Endothelial cell of hepatic sinusoid (primary cell): ENCODE measurements around the gene TST.

Source experiments
- in situ Hi-C: cut with HindIII; loops from 2 replicates; pipeline ENCODE4 v1.10.0; 2017; ENCODE audit warnings: low sequenced_read_pairs

TST gene

DNA sequence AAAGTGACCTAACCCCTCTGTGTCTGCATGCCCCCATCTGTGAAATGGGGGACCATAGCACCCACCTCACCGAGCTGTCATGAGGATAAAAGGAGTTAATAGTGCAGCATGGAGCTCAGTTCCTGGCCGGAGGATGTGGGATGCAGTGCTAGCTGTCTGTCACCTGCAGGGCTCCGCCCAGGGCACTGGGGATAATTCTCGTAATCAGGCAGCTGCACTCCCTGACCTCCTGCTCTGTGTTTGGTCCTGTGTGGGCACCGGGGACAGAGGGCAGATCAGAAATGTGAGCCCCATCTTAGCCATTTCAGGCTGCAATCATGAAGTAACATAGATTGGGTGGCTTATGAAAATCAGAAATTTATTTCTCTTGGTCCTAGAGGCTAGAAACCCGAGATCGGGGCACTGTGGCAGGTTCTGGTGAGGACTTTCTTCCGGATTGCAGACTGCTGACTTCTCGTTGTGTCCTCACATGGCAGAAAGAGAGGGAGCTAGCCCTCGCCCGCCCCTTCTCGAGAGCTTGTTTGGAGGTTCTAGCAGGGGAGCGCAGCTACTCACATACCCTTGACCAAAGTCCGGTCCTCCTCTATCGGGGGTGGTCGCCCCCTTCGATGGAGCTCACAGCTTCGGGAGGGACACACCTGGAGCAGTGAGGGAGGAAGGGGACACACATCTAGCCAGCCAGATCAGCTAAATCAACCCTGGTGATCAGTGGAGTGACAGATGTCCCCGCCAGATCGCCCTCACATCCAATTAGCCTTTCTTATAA, 35.5 kb upstream of the TST start:
- in situ Hi-C loops: loop anchor here (10.0 kb wide), 6 partner anchors 100 to 390 kb away; partner anchors contain the start of genes C1QTNF6, IFT27 and SSTR3

DNA sequence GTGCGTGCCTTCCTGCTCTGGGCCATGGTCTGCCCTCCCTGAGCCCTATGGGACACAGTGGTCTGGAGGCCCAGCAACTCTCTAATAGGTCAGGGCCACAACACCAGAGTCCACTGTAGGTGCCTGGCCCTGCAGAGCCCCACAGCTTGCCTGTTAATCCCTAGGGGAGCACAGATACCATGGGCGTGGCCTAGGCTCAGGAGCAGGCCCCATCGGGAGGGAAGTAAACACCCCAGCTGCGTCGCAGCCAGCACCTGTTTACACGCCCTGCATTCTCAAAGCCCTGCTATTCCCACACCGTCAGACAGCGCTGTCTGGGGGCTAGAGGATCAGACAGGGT, 34.8 kb upstream of the TST start:
- in situ Hi-C loops: loop anchor here (10.0 kb wide), 6 partner anchors 101 to 391 kb away; partner anchors contain the start of genes C1QTNF6, IFT27 and SSTR3

DNA sequence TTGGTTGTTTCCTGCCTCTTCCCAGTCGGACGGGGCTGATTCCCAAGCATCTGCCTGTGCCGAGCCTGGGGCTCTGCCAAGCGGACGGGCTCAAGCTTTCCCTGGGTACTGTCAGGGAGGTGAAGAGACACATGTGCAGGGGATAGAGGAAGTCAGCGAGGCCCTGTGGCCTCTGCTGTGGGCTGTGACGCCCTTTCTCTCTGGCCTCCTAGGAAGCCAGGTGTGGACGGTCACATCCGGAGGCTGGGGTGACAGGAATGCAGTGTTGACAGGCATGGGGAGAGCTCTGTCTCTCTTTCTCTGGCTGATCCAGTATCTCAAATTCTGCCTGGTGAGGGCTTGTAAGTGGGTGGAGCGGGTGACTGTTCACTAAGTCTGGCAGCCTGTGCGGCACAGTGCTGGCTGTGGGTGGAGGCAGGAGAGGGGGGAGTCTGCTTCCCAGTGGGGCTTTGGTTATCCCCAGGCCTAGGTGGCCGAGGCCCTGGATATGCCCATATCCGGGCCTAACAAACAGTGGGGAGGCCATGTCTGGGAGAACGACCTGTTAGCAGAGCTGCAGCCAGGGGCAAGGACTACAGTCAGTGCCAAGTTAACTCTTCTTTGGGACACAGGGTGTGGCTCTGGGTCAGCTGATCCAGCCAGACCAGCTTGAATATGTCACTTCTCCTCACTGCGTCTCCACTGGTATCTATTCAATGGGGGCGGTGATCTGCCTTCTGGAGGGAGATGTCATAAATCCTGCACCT, 34.2 kb upstream of the TST start:
- in situ Hi-C loops: loop anchor here (10.0 kb wide), 6 partner anchors 101 to 391 kb away; partner anchors contain the start of genes C1QTNF6, IFT27 and SSTR3

DNA sequence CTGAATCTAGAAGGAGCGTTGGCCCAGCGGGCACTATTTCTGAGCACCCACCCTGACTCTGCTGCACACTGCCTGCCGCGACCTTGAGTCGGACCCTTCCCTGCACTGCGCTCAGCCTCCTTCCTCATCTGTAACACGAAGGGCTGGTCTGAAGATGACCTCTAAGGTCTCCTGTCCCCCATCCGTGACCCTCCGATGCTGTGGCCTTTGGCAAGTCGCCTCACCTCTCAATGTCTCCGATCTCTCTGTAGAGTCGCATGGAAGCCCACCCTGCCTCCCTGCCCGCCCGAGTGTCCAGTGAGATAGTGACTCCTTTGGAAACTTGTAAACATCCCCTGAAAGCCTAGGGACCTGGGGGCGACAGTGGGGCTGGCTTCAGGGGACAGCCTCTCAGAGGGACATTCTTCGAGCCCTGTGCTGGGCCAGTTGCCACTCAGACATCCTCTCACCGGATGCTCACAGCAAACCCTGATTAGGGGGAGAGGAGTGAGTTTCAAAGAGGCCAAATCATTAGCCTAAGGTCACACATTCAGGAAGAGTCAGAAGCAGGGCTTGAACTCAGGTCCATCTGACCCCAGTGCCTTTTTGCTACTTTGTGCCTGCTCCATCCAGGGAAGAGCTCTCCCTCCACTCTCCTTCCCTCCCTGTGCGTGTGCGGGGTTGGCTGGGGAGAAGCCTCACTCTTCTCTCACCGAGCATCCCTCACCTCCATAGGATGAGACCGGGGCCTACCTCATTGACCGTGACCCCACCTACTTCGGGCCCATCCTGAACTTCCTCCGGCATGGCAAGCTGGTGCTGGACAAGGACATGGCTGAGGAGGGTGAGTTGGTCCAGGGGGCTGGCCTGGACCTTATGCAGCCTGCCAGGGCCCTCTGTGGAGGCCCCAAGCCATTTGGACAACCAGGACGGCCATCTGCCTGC, 33.4 kb upstream of the TST start:
- in situ Hi-C loops: loop anchor here (10.0 kb wide), 6 partner anchors 102 to 392 kb away; partner anchors contain the start of genes C1QTNF6, IFT27 and SSTR3

DNA sequence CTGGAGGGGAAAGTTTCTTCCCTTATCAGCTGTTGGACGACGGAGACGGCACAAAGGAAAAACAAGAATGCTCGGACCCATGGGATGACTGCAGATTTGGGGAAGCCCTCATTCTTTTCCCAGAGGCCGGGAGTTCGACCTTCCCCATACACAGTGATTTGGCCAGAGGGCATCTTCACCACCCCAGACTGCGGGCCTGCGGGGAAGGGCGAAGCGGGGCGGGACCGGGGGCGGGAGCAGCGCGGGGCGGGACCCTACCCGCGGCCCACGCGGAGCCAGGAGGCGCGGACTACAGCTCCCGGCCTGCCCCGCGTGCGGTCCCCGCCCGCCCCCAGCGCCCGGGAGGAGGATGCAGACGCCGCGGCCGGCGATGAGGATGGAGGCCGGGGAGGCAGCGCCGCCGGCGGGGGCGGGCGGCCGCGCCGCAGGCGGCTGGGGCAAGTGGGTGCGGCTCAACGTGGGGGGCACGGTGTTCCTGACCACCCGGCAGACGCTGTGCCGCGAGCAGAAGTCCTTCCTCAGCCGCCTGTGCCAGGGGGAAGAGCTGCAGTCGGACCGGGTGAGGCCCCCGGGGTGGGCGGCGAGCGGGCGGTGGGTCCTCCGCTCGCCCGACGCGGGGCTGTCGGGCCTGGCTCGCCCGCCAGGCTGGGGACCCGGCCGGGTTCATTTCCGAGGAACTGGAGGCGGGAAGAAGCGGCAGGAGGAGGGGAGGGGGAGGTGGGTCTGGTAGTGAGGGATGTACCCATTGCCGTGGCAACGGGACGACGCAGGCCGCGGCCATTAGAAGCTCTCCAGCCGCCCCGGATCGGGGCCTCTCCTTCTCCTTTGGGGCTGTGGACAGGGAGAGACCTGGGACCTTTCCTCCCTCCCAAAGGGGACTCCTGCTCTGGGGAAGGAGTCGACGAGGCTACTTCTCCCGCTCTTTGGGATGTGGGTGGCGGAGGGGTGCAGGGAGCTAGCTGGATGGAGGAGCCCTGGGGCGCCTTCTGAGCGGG, 32.4 kb upstream of the TST start, which contains the start of gene KCTD17:
KCTD17 (plus strand) TSS at position 352 of the 995 bp plus-strand sequence; CDS start at position 371, 19 bp downstream.
- in situ Hi-C loops: loop anchor here (10.0 kb wide), 6 partner anchors 103 to 393 kb away; partner anchors contain the start of genes C1QTNF6, IFT27 and SSTR3

DNA sequence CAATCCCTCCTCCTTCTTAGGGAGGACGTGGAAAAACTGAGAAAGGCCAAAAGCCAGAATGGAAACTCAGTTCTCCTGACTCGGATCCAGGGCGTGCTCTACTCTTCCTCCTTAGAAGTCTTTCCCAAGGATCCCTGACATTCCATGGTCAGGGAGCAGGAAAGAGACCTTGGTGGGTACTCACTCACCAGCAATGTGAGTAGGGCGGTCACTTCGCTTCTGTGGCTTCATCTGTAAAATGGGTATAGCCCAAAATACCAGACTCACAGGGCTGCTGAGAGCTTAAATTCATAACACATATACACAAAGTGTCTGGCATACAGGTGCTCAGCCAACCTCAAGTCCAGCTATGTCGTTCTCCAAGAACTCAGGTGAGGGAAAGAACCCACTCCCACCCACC, 31.7 kb upstream of the TST start:
- in situ Hi-C loops: loop anchor here (10.0 kb wide), 6 partner anchors 104 to 394 kb away; partner anchors contain the start of genes C1QTNF6, IFT27 and SSTR3

DNA sequence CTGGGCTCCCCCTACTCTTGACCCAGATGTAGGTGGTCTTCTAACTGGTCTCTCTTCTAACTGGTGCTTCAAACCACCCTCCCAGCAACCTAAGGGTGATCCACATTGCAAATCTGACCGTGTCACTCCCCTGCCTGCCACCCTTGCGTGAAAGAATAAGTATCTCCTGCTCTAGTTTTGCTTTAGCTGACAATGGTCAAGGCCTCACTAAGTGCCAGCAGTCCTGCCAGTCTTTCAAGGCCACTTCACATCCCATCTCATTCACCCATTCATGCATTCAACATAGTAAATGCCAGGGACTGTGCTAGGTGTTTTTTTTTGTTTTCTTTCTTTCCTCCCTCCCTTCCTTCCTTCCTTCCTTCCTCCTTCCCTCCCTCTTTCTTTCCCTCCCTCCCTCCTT, 30.0 kb upstream of the TST start:
- in situ Hi-C loops: no loop called here

DNA sequence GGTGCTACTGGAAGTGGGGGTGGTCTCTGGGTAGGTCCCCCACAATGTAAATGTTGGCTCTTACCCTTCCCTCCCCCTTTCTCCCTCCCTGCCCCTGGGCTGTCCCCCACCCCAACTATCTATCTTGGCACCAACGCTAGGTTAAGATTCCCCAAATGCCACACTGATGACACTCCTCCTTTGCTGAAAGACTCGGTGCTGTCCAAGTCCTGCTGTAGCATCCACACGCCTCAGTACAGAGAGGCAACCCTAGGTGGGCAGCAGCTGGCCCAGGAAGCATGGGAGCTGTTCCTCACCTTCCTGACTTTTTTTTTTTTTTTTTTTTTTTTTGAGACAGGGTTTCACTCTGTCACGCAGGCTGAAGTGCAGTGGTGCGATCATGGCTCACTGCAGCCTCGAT, 28.9 kb upstream of the TST start:
- in situ Hi-C loops: no loop called here

DNA sequence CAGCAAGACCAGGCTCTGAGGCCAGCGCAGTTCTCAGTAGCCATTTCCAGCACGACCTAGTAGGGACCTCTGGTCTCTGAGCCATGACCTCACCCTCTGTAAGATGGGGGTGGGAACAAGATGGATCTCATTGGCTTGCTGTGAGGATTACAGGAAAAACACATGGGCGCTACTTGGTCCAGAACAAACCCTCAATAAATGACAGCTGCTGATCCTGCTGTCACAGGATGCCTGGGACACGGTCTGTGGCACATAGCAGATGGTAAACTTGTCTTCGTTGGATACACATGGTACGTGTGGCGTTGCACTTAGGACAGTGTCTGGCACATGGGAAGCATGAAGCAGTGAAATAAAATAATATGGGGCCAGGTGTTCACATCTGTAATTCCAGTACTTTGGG, 27.8 kb upstream of the TST start:
- in situ Hi-C loops: no loop called here

DNA sequence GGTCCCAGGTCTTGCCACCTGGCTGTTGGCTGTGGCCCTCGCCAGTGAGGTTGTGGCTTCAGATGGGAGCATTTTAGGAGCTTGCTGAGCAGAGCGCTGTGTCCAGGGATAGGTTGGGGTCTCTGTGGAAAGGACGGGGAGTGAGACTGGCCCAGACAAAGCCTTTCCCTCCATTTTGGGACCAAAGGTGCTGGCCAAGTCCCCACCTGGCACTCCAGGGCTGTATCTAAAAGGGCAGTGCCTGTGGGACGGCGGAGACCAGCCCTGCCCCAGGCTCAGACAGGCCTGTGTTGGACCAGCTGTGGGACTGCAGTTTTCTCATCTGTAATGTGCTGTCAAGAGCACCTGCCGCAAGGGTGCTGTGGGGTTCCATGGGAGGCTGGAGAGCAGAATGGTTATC, 27.3 kb upstream of the TST start:
- in situ Hi-C loops: no loop called here

DNA sequence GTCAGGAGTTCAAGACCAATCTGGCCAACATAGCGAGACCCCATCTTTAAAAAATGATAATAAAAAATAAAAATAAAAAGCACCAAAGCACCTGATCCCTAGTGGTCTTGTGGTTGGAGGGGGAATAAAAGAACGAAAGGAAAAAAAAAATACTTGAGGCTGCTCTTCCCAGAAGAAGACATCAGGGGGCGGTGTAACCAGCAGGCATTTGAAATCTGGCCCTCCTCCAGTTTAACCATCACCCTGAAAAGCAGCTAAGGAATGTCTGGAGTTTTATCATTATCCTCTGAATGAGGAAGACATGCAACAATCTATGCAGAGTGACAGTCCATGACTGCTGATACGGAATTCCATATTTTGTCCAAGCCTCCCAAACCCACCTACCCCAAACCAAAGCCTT, 26.7 kb upstream of the TST start:
- in situ Hi-C loops: no loop called here

DNA sequence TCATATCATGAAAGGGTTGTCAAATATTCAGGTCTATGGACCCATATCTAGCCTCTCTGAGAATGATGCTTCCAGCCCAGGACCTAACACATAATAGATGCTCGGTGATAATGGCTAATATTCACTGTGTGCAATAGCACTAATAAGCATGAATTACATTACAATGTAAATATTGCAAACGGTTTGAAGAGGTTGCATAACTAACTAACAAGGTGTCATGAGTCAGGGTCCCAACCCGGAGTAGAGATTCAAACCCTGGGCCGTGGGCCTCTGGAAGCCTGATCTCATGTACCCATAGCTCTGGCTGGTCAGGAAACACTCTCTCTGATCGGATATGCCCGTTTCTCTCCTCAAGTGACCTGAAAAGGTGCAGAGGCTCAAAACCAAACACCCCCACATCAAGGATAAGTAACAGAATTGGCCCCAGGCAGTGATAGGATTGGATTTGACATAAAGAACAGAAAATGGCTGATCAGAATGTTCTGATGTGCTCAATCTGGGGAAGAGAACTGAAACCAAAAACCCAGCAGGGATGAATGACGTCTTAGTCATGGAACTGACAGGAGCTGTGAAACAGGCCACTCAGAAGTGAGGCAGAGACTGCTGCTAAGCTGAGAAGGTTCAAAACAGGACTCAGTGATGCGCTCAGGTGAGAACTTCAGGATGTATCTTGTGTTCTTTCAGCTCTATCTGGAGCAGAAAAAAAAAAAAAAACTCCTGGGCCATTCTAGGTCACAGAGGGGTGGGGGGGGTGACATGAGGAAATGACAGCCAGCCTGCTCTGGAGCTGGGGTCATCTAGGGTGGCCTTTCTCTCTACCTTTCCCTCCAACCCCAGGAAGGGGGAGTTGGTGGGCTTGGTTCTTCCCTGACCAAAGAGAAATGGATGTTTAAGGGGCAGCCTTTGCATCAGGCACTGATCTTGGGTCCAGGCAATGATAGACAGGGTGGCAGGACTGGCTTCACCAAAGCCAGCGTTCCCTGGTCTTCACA, 25.7 kb upstream of the TST start:
- in situ Hi-C loops: no loop called here

DNA sequence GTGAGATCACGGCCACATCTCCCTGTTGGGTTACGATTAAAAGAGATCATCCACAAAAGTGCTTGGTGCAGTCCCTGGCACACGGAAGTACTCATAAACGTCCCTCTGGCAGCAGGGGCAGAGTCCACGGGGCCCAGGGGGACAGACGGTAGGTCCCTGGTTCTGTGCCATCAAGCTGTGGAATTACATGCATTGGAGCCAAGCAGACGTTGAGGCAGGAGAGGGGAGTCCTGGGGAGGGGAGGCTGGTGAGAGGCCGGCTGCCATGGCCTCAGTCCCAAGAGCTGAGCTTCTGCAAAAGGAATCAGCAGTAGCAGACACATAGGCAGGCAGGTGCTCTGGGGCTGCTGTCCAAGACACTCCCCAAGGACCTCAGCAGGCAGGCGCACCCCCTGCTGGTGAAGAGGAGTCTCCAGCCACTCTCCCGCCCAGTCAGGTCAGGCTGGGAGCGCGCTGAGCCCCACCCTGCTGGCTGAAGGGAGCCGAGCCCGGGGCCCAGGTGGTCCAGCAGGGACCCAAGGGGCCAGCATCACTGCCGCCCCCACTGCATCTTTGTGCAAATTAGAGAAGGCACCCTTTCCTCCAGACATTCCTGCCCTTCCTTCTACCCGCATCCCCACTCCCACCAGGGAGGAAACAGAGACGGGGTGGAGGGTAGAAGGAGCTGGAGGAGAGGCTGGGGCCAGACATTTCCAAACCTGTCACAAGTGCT, 24.7 kb upstream of the TST start:
- in situ Hi-C loops: no loop called here

DNA sequence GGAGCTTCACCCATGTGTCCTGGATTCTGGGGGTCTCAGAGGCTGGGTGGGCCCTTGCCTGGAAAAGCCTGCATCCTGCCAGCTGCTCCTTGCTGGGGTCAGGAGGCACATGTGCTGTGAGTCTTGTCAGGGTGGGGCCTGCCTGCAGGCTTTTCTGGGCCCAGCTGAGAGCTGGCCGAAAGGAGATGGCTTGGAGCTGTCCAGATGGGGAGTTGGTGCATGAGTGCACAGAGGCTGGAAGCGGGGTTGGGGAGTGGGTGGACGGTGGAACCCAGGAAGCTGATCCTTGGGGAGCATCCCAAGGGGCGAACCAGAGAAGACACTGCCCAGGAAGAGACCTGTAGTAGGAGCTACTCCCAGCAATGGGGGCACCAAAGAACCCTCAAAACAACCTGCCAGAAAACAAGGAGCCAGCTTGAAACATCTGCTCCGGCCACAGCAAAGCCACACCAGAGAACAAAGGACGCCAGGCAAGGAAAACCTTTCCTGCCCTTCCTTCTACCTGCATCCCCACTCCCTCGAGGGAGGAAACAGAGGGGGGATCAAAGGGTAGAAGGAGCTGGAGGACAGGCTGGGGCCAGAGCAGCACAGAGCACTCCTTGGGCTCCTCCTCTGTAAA, 24.1 kb upstream of the TST start:
- in situ Hi-C loops: no loop called here

DNA sequence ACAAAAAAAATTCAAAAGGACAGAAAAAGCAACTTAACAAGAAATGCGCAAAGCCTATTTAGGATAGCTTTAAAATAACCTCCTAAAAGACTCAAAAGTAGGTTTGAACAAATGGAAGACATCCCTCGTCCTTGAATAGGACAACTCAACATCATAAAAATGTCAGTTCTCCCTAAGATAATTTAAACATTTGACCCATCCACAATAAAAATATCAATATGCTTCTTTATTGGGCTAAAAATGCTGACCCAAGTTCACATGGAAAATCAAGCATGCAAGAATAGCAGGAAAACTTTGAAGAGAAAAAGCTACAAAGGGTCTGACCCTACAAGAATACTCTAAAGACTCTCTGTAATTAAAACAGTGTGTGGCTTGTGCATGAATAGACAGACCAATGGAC, 20.2 kb upstream of the TST start:
- in situ Hi-C loops: no loop called here

DNA sequence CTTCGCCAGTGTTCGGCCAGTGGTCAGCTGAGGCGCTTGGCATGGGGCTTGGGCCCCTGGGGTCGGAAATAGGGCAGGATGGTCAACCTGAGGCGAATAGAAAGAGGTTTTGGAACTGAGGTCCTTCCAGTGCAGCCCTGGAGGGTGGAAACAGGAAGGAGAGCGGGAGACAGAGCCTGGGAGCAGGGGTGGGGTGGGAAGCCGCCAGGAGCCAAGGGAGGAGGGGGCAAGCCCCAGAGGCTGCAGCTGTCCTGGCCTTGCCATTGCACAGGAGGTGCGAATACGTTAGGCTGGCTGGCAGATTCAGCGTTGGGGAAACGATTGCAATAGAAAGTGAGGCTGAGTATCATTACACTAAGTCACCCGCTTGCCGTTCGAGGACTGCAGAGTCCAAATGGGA, 18.4 kb upstream of the TST start:
- in situ Hi-C loops: no loop called here

DNA sequence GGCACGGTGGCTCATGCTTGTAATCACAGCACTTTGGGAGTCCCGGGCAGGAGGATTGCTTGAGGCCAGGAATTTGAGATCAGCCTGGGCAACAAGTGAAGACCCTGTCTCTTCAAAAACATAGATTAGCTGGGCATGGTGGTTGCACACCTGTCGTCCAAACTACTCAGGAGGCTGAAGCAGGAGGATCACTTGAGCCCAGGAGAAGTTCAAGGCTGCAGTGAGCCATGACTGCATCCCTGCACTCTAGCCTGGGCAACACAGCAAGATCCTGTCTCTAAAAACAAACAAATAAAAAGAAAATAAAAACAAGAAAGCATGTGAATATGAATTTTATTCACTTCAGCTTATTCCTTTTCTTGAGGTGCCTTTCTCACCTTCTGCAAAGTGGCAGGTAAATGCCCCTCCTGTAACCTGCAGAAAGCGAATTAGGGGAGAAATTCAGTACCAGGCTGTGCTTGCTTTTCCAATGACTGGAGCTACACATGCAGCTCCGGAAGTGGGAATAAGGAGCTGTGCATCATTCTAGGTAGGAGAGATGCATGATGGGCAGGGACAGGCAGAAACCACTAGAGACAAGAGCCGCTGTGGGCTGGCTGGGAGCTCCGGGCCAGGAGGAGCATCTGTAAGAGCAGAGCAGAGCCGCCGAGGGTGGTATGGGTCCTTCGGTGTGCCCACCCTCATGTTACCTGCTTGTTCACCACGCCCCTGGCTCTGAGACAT, 17.6 kb upstream of the TST start:
- in situ Hi-C loops: no loop called here
